H1 (cell line): Measurements from ENCODE around the gene DCAF4L1. TPM values are rescaled to one million over a fixed set of nuclear protein-coding genes. Genes with fewer than 3 reads are reported as not detected.

Source experiments
- CTCF ChIA-PET: fragments of 300-600 bp; sonication (Branson Sonifier 250); formaldehyde crosslinking; loops from one replicate; lab custom pipeline; 2021; ENCODE audit not compliant: partially characterized antibody; lab: Charles Lee
- POLR2A ChIA-PET: fragments of 300-600 bp; sonication (Branson Sonifier 250); formaldehyde crosslinking; loops from one replicate; lab custom pipeline; 2021; ENCODE audit warnings: inconsistent platforms; ENCODE audit not compliant: partially characterized antibody; lab: Charles Lee
- DNase-seq, 2 experiments: peaks; one replicate each; pipeline versions ENCODE4 v3.0.0 to v3.0.0-alpha.2; 2010 to 2022; ENCODE audit warnings: low spot score in 2 of 2, low read depth in 1 of 2, mixed read lengths in 1 of 2
- FAIRE-seq: peaks from 2 replicates; lab custom pipeline; 2011; peaks lifted over from hg19 to GRCh38; lab: Jason Lieb, UNC
- H2AFZ ChIP-seq: 2 replicates; pipeline ENCODE4 v1.8.1; 2012; ENCODE audit warnings: low read length, inconsistent platforms
- H2AK5ac ChIP-seq: 2 replicates; pipeline ENCODE4 v1.6.1; 2013; ENCODE audit warnings: low read depth, low read length
- H2BK120ac ChIP-seq: replicated peaks from 2 replicates; pipeline ENCODE3; 2013; ENCODE audit warnings: low read depth, low read length, inconsistent platforms
- H2BK12ac ChIP-seq: 2 replicates; pipeline ENCODE4 v1.6.1; 2013; ENCODE audit warnings: low read depth, low read length
- H2BK15ac ChIP-seq: 2 replicates; pipeline ENCODE4 v1.6.1; 2013; ENCODE audit warnings: low read length
- H2BK20ac ChIP-seq: 2 replicates; pipeline ENCODE4 v1.6.1; 2013; ENCODE audit warnings: low read length
- H2BK5ac ChIP-seq: 2 replicates; pipeline ENCODE4 v1.6.1; 2013; ENCODE audit warnings: low read depth, low read length
- H3K14ac ChIP-seq: 2 replicates; pipeline ENCODE4 v1.6.1; 2013; ENCODE audit warnings: inconsistent platforms; ENCODE audit not compliant: insufficient read length
- H3K18ac ChIP-seq: 2 replicates; pipeline ENCODE4 v1.6.1; 2013; ENCODE audit warnings: low read length; ENCODE audit errors: extremely low read depth
- H3K23ac ChIP-seq: 2 replicates; pipeline ENCODE4 v1.6.1; 2013; ENCODE audit warnings: inconsistent platforms; ENCODE audit not compliant: insufficient read length
- H3K23me2 ChIP-seq: 2 replicates; pipeline ENCODE4 v1.6.1; 2013; ENCODE audit warnings: low read depth, low read length
- H3K27ac ChIP-seq: 2 replicates; pipeline ENCODE4 v1.6.1; 2011; ENCODE audit warnings: low read depth, low read length, inconsistent platforms
- H3K27me3 ChIP-seq, 4 experiments: replicated peaks in 1 of 4; 1 replicate in 1 of 4; 2 replicates in 3 of 4; pipeline versions ENCODE4 v1.6.1 to v1.8.1; 2011 to 2013; ENCODE audit warnings: low read length in 3 of 4, mild to moderate bottlenecking in 3 of 4, inconsistent platforms in 2 of 4, mixed read lengths in 2 of 4, moderate library complexity in 1 of 4; ENCODE audit not compliant: control insufficient read depth in 3 of 4, insufficient read depth in 3 of 4; ENCODE audit errors: extremely low read depth in 1 of 4
- H3K36me3 ChIP-seq, 4 experiments: 2 replicates each; pipeline versions ENCODE4 v1.6.1 to v1.8.1; 2011 to 2013; ENCODE audit warnings: mild to moderate bottlenecking in 4 of 4, low read length in 3 of 4, moderate library complexity in 2 of 4, control low read depth in 1 of 4, inconsistent platforms in 1 of 4; ENCODE audit not compliant: insufficient read depth in 4 of 4, control insufficient read depth in 2 of 4
- H3K4ac ChIP-seq: replicated peaks from 2 replicates; pipeline ENCODE3; 2013; ENCODE audit warnings: low read length, low read depth, mixed read lengths, inconsistent platforms; ENCODE audit not compliant: insufficient read length
- H3K4me1 ChIP-seq, 4 experiments: replicated peaks in 1 of 4; 1 replicate in 1 of 4; 2 replicates in 3 of 4; pipeline versions ENCODE4 v1.6.1 to v1.8.1; 2011 to 2013; ENCODE audit warnings: low read length in 3 of 4, inconsistent platforms in 2 of 4, mixed read lengths in 1 of 4; ENCODE audit not compliant: insufficient read depth in 4 of 4, control insufficient read depth in 3 of 4
- H3K4me2 ChIP-seq, 2 experiments: 2 replicates each; pipeline versions ENCODE4 v1.6.1 to v1.8.1; 2011 to 2013; ENCODE audit warnings: low read depth in 2 of 2, low read length in 2 of 2, control low read depth in 1 of 2, inconsistent platforms in 1 of 2, mild to moderate bottlenecking in 1 of 2; ENCODE audit not compliant: insufficient read depth in 1 of 2
- H3K4me3 ChIP-seq, 4 experiments: fragments of 200-600, 300-600 bp in 1 of 4; sonication (generic), shearing (Covaris generic), sonication (Bioruptor Twin) in 1 of 4; 2 replicates each; pipeline versions ENCODE4 v1.5.1 to v1.8.1; 2011 to 2016; ENCODE audit warnings: low read length in 4 of 4, low read depth in 3 of 4, control low read depth in 2 of 4, inconsistent platforms in 2 of 4, mild to moderate bottlenecking in 2 of 4, mixed read lengths in 1 of 4, moderate library complexity in 1 of 4; ENCODE audit not compliant: insufficient read depth in 2 of 4; ENCODE audit errors: extremely low read depth in 1 of 4
- H3K56ac ChIP-seq: replicated peaks from 2 replicates; pipeline ENCODE3; 2013; ENCODE audit warnings: low read depth, mild to moderate bottlenecking, mixed read lengths, low read length, inconsistent platforms; ENCODE audit not compliant: insufficient read length
- H3K79me1 ChIP-seq: 2 replicates; pipeline ENCODE4 v1.6.1; 2013; ENCODE audit warnings: low read depth, low read length, control low read depth
- H3K79me2 ChIP-seq, 2 experiments: 2 replicates each; pipeline versions ENCODE4 v1.6.1 to v1.8.1; 2012 to 2013; ENCODE audit warnings: low read length in 2 of 2, mild to moderate bottlenecking in 2 of 2, inconsistent platforms in 1 of 2; ENCODE audit not compliant: insufficient read depth in 2 of 2, control insufficient read depth in 1 of 2
- H3K9ac ChIP-seq, 4 experiments: replicated peaks in 1 of 4; 1 replicate in 1 of 4; 2 replicates in 3 of 4; pipeline versions ENCODE4 v1.6.1 to v1.8.1; 2011 to 2013; ENCODE audit warnings: low read depth in 3 of 4, low read length in 3 of 4, control low read depth in 2 of 4, mild to moderate bottlenecking in 2 of 4, moderate library complexity in 2 of 4, inconsistent platforms in 1 of 4; ENCODE audit errors: extremely low read depth in 1 of 4
- H3K9me3 ChIP-seq, 2 experiments: 2 replicates each; pipeline versions ENCODE4 v1.6.1 to v1.8.1; 2012 to 2013; ENCODE audit warnings: mild to moderate bottlenecking in 2 of 2, moderate library complexity in 2 of 2, control low read depth in 1 of 2, inconsistent platforms in 1 of 2, low read depth in 1 of 2, low read length in 1 of 2, mixed read lengths in 1 of 2; ENCODE audit not compliant: insufficient read depth in 2 of 2
- H4K20me1 ChIP-seq, 2 experiments: replicated peaks in 1 of 2; 2 replicates each; pipeline versions ENCODE3 to v1.8.1; 2011 to 2013; ENCODE audit warnings: inconsistent platforms in 2 of 2, low read length in 2 of 2, mild to moderate bottlenecking in 1 of 2; ENCODE audit not compliant: insufficient read depth in 2 of 2, control insufficient read depth in 1 of 2
- H4K5ac ChIP-seq: 2 replicates; pipeline ENCODE4 v1.6.1; 2013; ENCODE audit warnings: low read length, low read depth, mixed read lengths, inconsistent platforms; ENCODE audit not compliant: insufficient read length
- H4K8ac ChIP-seq: 2 replicates; pipeline ENCODE4 v1.8.0; 2013; ENCODE audit warnings: mild to moderate bottlenecking, moderate library complexity, low read length, inconsistent platforms; ENCODE audit not compliant: insufficient read depth; ENCODE audit errors: extremely low read depth
- H4K91ac ChIP-seq: replicated peaks from 2 replicates; pipeline ENCODE3; 2013; ENCODE audit warnings: low read length, mixed read lengths, inconsistent platforms; ENCODE audit not compliant: insufficient read length
- CEBPB ChIP-seq: IDR thresholded peaks from 2 replicates; pipeline ENCODE4 v1.6.1; 2012; ENCODE audit warnings: low read depth, low read length
- CREB1 ChIP-seq: IDR thresholded peaks from 2 replicates; pipeline ENCODE4 v1.6.1; 2012; ENCODE audit warnings: inconsistent platforms
- WGBS, 2 experiments: shearing (Covaris generic) in 1 of 2; methylation state at CpG; one replicate each; pipeline versions ENCODE4 v1.1.6 to v1.1.7; 2013 to 2015; ENCODE audit warnings: low lambda C conversion rate in 2 of 2, mixed read lengths in 2 of 2, inconsistent platforms in 1 of 2, low coverage in 1 of 2, missing lambda C conversion rate in 1 of 2; ENCODE audit not compliant: insufficient replicate concordance in 2 of 2, insufficient coverage in 1 of 2, insufficient read length in 1 of 2; ENCODE audit errors: extremely low coverage in 1 of 2, missing lambda C conversion rate in 1 of 2; 5-methylcytosine and 5-hydroxymethylcytosine counted together
- polyA plus RNA-seq, 7 experiments: library from polyadenylated mRNA; depleted of rRNA in 3 of 7; stranded (reverse) in 5 of 7; unstranded in 2 of 7; fragments of >200 nt in 5 of 7; fragments of 200-250 nt in 2 of 7; gene quantifications; 1 replicate in 5 of 7; 2 replicates in 1 of 7; 4 replicates in 1 of 7; pipeline versions ENCODE4 v1.2.1 to v1.2.3, GENCODE V29; 2011 to 2013; ENCODE audit warnings: missing spikeins in 2 of 7, mixed read lengths in 2 of 7
- total RNA-seq: library from RNA; stranded (reverse); fragmentation: NEBNext Ultra II Directional; extraction: Animal tissue kit (Norgen Biotek cat#: 25700); gene quantifications from 2 replicates; pipeline ENCODE4 v1.2.1, GENCODE V29; 2021
- TF ChIP-seq, protein P1 (sequence below), 3 experiments: IDR thresholded peaks; 1 replicate in 2 of 3; 2 replicates in 1 of 3; pipeline versions ENCODE4 v1.5.1 to v1.6.1; 2011; ENCODE audit warnings: low read length in 3 of 3, mild to moderate bottlenecking in 3 of 3, inconsistent platforms in 2 of 3, low read depth in 1 of 3, moderate library complexity in 1 of 3; ENCODE audit not compliant: insufficient read depth in 1 of 3; ENCODE audit errors: control extremely low read depth in 1 of 3

Gene DCAF4L1
- total and polyA plus RNA-seq, 2 of the 8 experiments (the other 6 are each of a cell fraction or from before 2014, with no cell fraction given), result 0.06 to 0.15 TPM

DNA sequence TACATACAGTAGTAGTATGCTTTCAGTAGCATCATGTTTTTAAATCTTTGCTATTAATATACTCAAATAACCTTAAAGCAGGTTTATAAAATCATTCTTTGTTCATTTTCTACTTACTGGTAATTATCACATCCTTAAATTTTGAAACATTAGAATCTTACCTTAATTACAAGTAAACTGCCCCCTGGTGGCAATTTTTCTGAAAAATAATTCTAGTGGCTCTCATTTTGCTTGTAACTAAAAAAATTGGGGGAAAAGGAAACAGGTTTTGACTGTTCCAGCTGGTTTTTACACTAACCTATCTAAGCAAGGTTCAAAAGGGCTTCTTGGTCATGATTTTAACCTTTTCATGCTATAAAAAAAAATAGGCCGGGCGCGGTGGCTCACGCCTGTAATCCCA is 18.5 kb upstream of the DCAF4L1 start:
- H4K91ac ChIP-seq, result no peak overlapping the region
- H3K27me3 ChIP-seq, result no peaks in the 10 kb centered on the region
- H3K4ac ChIP-seq, result no peak overlapping the region
- DNase-seq (no peak), FAIRE-seq (no peak)
- peaks cover 0 to 2% of the 10 kb centered on the region in 2 experiments for H4K20me1 ChIP-seq
- H3K9me3 ChIP-seq, result no peaks in the 10 kb centered on the region
- no peak overlapping the region for H4K5ac ChIP-seq
- no peak overlapping the region for H2BK12ac ChIP-seq
- H2AK5ac ChIP-seq, result no peak overlapping the region
- no peak overlapping the region for H2BK15ac ChIP-seq
- WGBS, 2 experiments, result 96% methylated on average over 4 of the region's 4 CpGs; no CpG with 5 or more reads in 1 of the 2 experiments
- H3K4me2 ChIP-seq, result no peak overlapping the region
- H3K23ac ChIP-seq, result no peak overlapping the region
- POLR2A ChIA-PET, result interaction anchor here (0.5 to 0.8 kb wide), 2 partner anchors 68 to 116 kb away, joined by 3 to 4 read pairs; no protein-coding TSS in a partner anchor
- no peak overlapping the region for H3K56ac ChIP-seq
- H3K9ac ChIP-seq, result no peak overlapping the region
- no peaks in the 10 kb centered on the region for H3K79me2 ChIP-seq
- H3K4me1 ChIP-seq, result no peaks in the 10 kb centered on the region; a peak in 1 of 7 replicates
- H3K36me3 ChIP-seq, result no peaks in the 10 kb centered on the region; a peak in 1 of 8 replicates
- no peak overlapping the region for H3K4me3 ChIP-seq
- no peak overlapping the region for H3K27ac ChIP-seq
- H2BK120ac ChIP-seq, result no peak overlapping the region
- H4K8ac ChIP-seq, result no peak overlapping the region
- TF ChIP-seq, protein P1, sequence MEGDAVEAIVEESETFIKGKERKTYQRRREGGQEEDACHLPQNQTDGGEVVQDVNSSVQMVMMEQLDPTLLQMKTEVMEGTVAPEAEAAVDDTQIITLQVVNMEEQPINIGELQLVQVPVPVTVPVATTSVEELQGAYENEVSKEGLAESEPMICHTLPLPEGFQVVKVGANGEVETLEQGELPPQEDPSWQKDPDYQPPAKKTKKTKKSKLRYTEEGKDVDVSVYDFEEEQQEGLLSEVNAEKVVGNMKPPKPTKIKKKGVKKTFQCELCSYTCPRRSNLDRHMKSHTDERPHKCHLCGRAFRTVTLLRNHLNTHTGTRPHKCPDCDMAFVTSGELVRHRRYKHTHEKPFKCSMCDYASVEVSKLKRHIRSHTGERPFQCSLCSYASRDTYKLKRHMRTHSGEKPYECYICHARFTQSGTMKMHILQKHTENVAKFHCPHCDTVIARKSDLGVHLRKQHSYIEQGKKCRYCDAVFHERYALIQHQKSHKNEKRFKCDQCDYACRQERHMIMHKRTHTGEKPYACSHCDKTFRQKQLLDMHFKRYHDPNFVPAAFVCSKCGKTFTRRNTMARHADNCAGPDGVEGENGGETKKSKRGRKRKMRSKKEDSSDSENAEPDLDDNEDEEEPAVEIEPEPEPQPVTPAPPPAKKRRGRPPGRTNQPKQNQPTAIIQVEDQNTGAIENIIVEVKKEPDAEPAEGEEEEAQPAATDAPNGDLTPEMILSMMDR (IDR thresholded peaks at IDR 0.05; ENCODE audit: control extremely low read depth in 1 of 3, insufficient read depth in 1 of 3, low read depth in 1 of 3, low read length in 3 of 3), result peak in 1 of 3 experiments; percentile 40; a peak in 2 of 4 replicates
- no peak for TF ChIP-seq CEBPB
- no peak for TF ChIP-seq CREB1
- H3K14ac ChIP-seq, result no peak overlapping the region
- H3K23me2 ChIP-seq, result no peaks in the 10 kb centered on the region
- CTCF ChIA-PET, result interaction anchor here (0.6 to 1.5 kb wide), 10 partner anchors 10 to 1595 kb away, joined by 3 to 6 read pairs (median 4); partner anchors contain the start of gene DCAF4L1
- H2BK20ac ChIP-seq, result no peak overlapping the region
- no peak overlapping the region for H2AFZ ChIP-seq
- H3K18ac ChIP-seq, result no peak overlapping the region
- H3K79me1 ChIP-seq, result no peaks in the 10 kb centered on the region
- no peak overlapping the region for H2BK5ac ChIP-seq
